Smooth muscle cell (in vitro differentiated cells): ENCODE results near the gene SCG5. TPM values are rescaled to one million over a fixed set of nuclear protein-coding genes. Genes with fewer than 3 reads are reported as not detected.
A peak's percentile ranks its signal among the peaks of the same experiment; 100 is the strongest.

Source experiments
- DNase-seq: peaks from one replicate; lab custom pipeline; 2025; ENCODE audit not compliant: unreplicated experiment; lab: John Stamatoyannopoulos, UW
- H2AFZ ChIP-seq: fragments of 200-600 bp; sonication (generic); 2 replicates; pipeline ENCODE4 v1.6.0; 2016; ENCODE audit warnings: antibody characterized with exemption, low read depth, mild to moderate bottlenecking
- H3F3A ChIP-seq: fragments of 200-600 bp; sonication (generic); 2 replicates; pipeline ENCODE4 v1.6.0; 2017; ENCODE audit warnings: antibody characterized with exemption, low read depth
- H3K27ac ChIP-seq: fragments of 200-600 bp; sonication (generic); 2 replicates; pipeline ENCODE4 v1.5.1; 2016; ENCODE audit warnings: low read depth, mild to moderate bottlenecking
- H3K27me3 ChIP-seq: fragments of 200-600 bp; sonication (generic); 2 replicates; pipeline ENCODE4 v1.6.1; 2016; ENCODE audit warnings: low read depth, mild to moderate bottlenecking
- H3K36me3 ChIP-seq: fragments of 200-600 bp; sonication (generic); 2 replicates; pipeline ENCODE4 v1.5.1; 2016; ENCODE audit warnings: low read depth
- H3K4me1 ChIP-seq: fragments of 200-600 bp; sonication (generic); 2 replicates; pipeline ENCODE4 v1.5.1; 2016; ENCODE audit warnings: low read depth
- H3K4me2 ChIP-seq: fragments of 200-600 bp; sonication (generic); 2 replicates; pipeline ENCODE4 v1.6.0; 2016; ENCODE audit warnings: mild to moderate bottlenecking
- H3K4me3 ChIP-seq: fragments of 200-600 bp; sonication (generic); 2 replicates; pipeline ENCODE4 v1.5.1; 2016; ENCODE audit warnings: mild to moderate bottlenecking
- H3K79me2 ChIP-seq: fragments of 200-600 bp; sonication (generic); 2 replicates; pipeline ENCODE4 v1.6.0; 2016; ENCODE audit warnings: low read depth, mild to moderate bottlenecking
- H3K9ac ChIP-seq: fragments of 200-600 bp; sonication (generic); 2 replicates; pipeline ENCODE4 v1.6.0; 2016; ENCODE audit warnings: low read depth
- H3K9me3 ChIP-seq: fragments of 200-600 bp; sonication (generic); replicated peaks from 2 replicates; pipeline ENCODE4 v1.5.1; 2016; ENCODE audit warnings: low read depth
- H4K20me1 ChIP-seq: fragments of 200-600 bp; sonication (generic); 2 replicates; pipeline ENCODE4 v1.6.0; 2016; ENCODE audit warnings: low read depth
- WGBS: methylation state at CpG from one replicate; pipeline ENCODE4 v1.1.7; 2016; ENCODE audit warnings: low lambda C conversion rate; 5-methylcytosine and 5-hydroxymethylcytosine counted together
- polyA plus RNA-seq: library from polyadenylated mRNA; unstranded; fragments of >200 nt; fragmentation: Nextera tagmentation; extraction: Ambion mirVana; gene quantifications from 2 replicates; pipeline ENCODE4 v1.2.1, GENCODE V29; 2016
- total RNA-seq: library from RNA; depleted of rRNA; stranded (reverse); fragments of >200 nt; gene quantifications from 2 replicates; pipeline ENCODE4 v1.2.3, GENCODE V29; 2014
- TF ChIP-seq, protein P1 (sequence below): fragments of 200-600 bp; sonication (generic); IDR thresholded peaks from 2 replicates; pipeline ENCODE4 v1.5.1; 2017; ENCODE audit warnings: borderline replicate concordance, mild to moderate bottlenecking, antibody characterized with exemption; ENCODE audit not compliant: insufficient read depth, poor library complexity, severe bottlenecking

The SCG5 gene
- total and polyA plus RNA-seq, 2 experiments from 2014 or later = 34.7 to 37.2 TPM

DNA sequence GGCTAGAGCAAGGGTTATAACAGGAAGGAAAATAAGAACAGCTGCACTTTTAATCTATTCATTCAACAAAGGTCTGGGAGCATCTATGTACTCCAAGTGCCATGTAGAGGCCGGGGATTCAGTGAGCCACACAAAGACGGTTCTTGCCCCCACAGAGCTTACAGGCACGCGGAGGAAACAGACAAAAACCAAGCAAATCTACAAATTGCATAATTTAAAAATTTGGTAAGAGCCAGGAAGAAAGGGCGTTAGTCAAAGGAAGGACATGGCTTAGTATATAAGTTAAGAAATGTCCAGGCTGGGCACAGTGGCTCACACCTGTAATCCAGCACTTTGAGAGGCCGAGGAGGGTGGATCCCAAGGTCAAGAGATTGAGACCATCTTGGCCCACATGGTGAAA, 65.9 kb downstream of the SCG5 start:
- Histone ChIP-seq H3K27ac (peak overlapping the region; percentile 93), H3K4me2 (no peak overlapping the region), H3K4me1 (peaks cover 21% of the 10 kb centered on the region), H3K4me3 (no peak overlapping the region), H3K79me2 (no peaks in the 10 kb centered on the region), H4K20me1 (no peaks in the 10 kb centered on the region), H3K36me3 (no peaks in the 10 kb centered on the region), H3K27me3 (no peaks in the 10 kb centered on the region), H3K9me3 (no peaks in the 10 kb centered on the region), H3K9ac (no peak overlapping the region), H2AFZ (no peak overlapping the region), H3F3A (peaks cover 26% of the 10 kb centered on the region)
- TF ChIP-seq, protein P1, sequence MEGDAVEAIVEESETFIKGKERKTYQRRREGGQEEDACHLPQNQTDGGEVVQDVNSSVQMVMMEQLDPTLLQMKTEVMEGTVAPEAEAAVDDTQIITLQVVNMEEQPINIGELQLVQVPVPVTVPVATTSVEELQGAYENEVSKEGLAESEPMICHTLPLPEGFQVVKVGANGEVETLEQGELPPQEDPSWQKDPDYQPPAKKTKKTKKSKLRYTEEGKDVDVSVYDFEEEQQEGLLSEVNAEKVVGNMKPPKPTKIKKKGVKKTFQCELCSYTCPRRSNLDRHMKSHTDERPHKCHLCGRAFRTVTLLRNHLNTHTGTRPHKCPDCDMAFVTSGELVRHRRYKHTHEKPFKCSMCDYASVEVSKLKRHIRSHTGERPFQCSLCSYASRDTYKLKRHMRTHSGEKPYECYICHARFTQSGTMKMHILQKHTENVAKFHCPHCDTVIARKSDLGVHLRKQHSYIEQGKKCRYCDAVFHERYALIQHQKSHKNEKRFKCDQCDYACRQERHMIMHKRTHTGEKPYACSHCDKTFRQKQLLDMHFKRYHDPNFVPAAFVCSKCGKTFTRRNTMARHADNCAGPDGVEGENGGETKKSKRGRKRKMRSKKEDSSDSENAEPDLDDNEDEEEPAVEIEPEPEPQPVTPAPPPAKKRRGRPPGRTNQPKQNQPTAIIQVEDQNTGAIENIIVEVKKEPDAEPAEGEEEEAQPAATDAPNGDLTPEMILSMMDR = no peak
- WGBS = 79% methylated on average over 6 of the region's 6 CpGs
- no peak for DNase-seq

GRCh38 chr15:32709295-32710033, 68.0 kb downstream of the SCG5 start:
- Histone ChIP-seq H3K27me3 (peaks cover 2% of the 10 kb centered on the region), H2AFZ (no peak overlapping the region)

GRCh38 chr15:32715276-32715675, 73.8 kb downstream of the SCG5 start:
- Histone ChIP-seq H2AFZ (no peak overlapping the region), H3K4me3 (no peak overlapping the region), H3K36me3 (no peaks in the 10 kb centered on the region), H3K4me2 (peak overlapping the region; percentile 45), H3K9ac (no peak overlapping the region), H3K79me2 (peaks cover 7% of the 10 kb centered on the region), H3K27me3 (peaks cover 59% of the 10 kb centered on the region), H3K9me3 (no peaks in the 10 kb centered on the region), H3K4me1 (peaks cover 19% of the 10 kb centered on the region), H3F3A (no peaks in the 10 kb centered on the region), H4K20me1 (peaks cover 10% of the 10 kb centered on the region), H3K27ac (peak overlapping the region; percentile 36)
- no peak for DNase-seq
- TF ChIP-seq, protein P1 = no peak
- WGBS = 55% methylated on average over 4 of the region's 4 CpGs

More at GRCh38 chr15:32709295-32710033, 68.0 kb downstream of the SCG5 start:
- no peaks in the 10 kb centered on the region for H3K79me2 ChIP-seq
- no peaks in the 10 kb centered on the region for H4K20me1 ChIP-seq
- H3K4me3 ChIP-seq = no peak overlapping the region
- H3K9me3 ChIP-seq = no peaks in the 10 kb centered on the region
- H3K4me2 ChIP-seq = no peak overlapping the region
- 92% methylated on average over 9 of the region's 9 CpGs for WGBS
- peaks cover 16% of the 10 kb centered on the region for H3F3A ChIP-seq
- H3K36me3 ChIP-seq = no peaks in the 10 kb centered on the region
- TF ChIP-seq, protein P1 = no peak
- no peak overlapping the region for H3K9ac ChIP-seq
- DNase-seq = no peak
- peaks cover 21% of the 10 kb centered on the region for H3K4me1 ChIP-seq
- H3K27ac ChIP-seq = no peak overlapping the region
